ENCODE data around the gene ZNF281.

Gene ZNF281

DNA sequence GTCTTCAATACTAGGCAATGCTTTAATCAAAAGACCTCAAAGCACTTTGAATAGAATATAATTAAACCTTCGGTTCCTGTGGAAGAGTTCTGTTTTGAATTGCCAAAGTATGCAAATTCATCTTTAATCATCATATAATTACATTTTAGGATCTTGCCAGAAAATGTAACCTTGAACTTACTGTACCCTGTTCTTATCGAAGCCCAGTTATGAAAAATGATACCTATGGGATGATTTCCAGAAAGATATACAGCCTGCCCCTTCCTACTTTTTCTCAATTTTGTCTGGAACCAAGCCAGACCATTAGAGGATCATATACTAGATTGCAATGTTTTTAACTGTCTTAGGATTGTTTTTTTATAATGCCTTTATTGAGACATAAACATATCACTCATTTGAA is 34.0 kb upstream of the ZNF281 start:
- no peaks in the 10 kb centered on the region for H3K9me3 ChIP-seq (ENCODE audit: control insufficient read depth, insufficient read depth, low read depth, low read length)
- no peak overlapping the region for H3K27ac ChIP-seq (ENCODE audit: extremely low read depth, low read depth, low read length)
- no peaks in the 10 kb centered on the region for H3K36me3 ChIP-seq (ENCODE audit: control insufficient read depth in 2 of 2, insufficient read depth in 1 of 2, low read length in 2 of 2)
- ChIA-PET POLR2A (no interaction called here), CTCF (no interaction called here)
- H3K4me1 ChIP-seq (ENCODE audit: control insufficient read depth, insufficient read depth, low read length), result peaks cover 7% of the 10 kb centered on the region
- TF ChIP-seq, protein P1, sequence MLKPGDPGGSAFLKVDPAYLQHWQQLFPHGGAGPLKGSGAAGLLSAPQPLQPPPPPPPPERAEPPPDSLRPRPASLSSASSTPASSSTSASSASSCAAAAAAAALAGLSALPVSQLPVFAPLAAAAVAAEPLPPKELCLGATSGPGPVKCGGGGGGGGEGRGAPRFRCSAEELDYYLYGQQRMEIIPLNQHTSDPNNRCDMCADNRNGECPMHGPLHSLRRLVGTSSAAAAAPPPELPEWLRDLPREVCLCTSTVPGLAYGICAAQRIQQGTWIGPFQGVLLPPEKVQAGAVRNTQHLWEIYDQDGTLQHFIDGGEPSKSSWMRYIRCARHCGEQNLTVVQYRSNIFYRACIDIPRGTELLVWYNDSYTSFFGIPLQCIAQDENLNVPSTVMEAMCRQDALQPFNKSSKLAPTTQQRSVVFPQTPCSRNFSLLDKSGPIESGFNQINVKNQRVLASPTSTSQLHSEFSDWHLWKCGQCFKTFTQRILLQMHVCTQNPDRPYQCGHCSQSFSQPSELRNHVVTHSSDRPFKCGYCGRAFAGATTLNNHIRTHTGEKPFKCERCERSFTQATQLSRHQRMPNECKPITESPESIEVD (tag by site-specific recombination; IDR thresholded peaks at IDR 0.05), result peak; percentile 55
- TF ChIP-seq SP7 (tag by site-specific recombination; IDR thresholded peaks at IDR 0.05) (peak; percentile 77), ZNF677 (tag by site-specific recombination; IDR thresholded peaks at IDR 0.05) (peak; percentile 69; the same call in 1 of the 2 replicates), ZFP3 (tag by site-specific recombination; IDR thresholded peaks at IDR 0.05; ENCODE audit: low read depth) (no peak)
- H3K4me3 ChIP-seq (ENCODE audit: low read depth, low read length), result no peak overlapping the region

DNA sequence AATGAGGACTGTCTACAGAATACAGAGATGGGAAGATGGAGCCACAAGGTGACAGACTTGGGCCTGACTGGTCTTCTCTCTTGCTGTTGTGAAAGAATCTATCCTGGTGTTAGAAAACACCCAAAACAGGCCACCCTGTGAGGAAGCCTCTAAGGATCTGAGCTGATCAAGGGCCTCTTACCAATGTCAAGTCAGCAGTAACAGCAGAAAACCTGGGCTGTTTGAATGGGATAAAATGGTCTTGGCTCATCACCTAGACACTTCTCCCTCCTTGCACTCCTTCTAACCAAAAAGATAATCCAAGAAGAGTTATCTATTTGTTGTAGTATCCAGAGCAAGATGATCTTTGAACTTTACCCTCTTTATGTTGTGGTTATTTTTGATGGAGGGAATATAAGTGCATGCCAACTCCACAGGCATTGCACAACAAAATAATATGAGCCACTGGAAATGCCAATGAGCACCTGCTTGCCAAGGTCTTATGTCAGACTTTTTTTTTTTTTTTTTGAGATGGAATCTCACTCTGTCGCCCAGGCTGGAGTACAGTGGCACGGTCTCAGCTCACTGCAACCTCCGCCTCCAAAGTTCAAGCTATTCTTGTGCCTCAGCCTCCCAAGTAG is 32.8 kb upstream of the ZNF281 start:
- H3K4me1 ChIP-seq (ENCODE audit: control insufficient read depth, insufficient read depth, low read length), result peaks cover 7% of the 10 kb centered on the region
- no peak overlapping the region for H3K4me3 ChIP-seq (ENCODE audit: low read depth, low read length)
- H3K27ac ChIP-seq (ENCODE audit: extremely low read depth, low read depth, low read length), result no peak overlapping the region
- no peaks in the 10 kb centered on the region for H3K36me3 ChIP-seq (ENCODE audit: control insufficient read depth in 2 of 2, insufficient read depth in 1 of 2, low read length in 2 of 2)
- TF ChIP-seq ZNF138 (tag by site-specific recombination; IDR thresholded peaks at IDR 0.05; ENCODE audit: borderline replicate concordance), result no peak
- TF ChIP-seq ZNF510 (tag by site-specific recombination; IDR thresholded peaks at IDR 0.05; ENCODE audit: insufficient replicate concordance), result no peak
- TF ChIP-seq, protein P2, sequence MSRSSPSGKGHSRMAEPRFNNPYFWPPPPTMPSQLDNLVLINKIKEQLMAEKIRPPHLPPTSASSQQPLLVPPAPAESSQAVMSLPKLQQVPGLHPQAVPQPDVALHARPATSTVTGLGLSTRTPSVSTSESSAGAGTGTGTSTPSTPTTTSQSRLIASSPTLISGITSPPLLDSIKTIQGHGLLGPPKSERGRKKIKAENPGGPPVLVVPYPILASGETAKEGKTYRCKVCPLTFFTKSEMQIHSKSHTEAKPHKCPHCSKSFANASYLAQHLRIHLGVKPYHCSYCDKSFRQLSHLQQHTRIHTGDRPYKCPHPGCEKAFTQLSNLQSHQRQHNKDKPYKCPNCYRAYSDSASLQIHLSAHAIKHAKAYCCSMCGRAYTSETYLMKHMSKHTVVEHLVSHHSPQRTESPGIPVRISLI (tag by site-specific recombination; IDR thresholded peaks at IDR 0.05), result no peak
- TF ChIP-seq ZNF777 (tag by site-specific recombination; IDR thresholded peaks at IDR 0.05; ENCODE audit: borderline replicate concordance), result no peak
- TF ChIP-seq ZNF112 (tag by site-specific recombination; IDR thresholded peaks at IDR 0.05), result no peak
- no peak for TF ChIP-seq ZNF16 (tag by site-specific recombination; IDR thresholded peaks at IDR 0.05; ENCODE audit: low read depth)
- TF ChIP-seq ZFP3 (tag by site-specific recombination; IDR thresholded peaks at IDR 0.05; ENCODE audit: low read depth), result no peak
- no peak for TF ChIP-seq YY1 (tag by site-specific recombination; IDR thresholded peaks at IDR 0.05)
- no peak for TF ChIP-seq ZNF354C (tag by site-specific recombination; IDR thresholded peaks at IDR 0.05; ENCODE audit: borderline replicate concordance, low read depth)
- no peak for TF ChIP-seq OSR2 (tag by site-specific recombination; IDR thresholded peaks at IDR 0.05)
- TF ChIP-seq, protein P3, sequence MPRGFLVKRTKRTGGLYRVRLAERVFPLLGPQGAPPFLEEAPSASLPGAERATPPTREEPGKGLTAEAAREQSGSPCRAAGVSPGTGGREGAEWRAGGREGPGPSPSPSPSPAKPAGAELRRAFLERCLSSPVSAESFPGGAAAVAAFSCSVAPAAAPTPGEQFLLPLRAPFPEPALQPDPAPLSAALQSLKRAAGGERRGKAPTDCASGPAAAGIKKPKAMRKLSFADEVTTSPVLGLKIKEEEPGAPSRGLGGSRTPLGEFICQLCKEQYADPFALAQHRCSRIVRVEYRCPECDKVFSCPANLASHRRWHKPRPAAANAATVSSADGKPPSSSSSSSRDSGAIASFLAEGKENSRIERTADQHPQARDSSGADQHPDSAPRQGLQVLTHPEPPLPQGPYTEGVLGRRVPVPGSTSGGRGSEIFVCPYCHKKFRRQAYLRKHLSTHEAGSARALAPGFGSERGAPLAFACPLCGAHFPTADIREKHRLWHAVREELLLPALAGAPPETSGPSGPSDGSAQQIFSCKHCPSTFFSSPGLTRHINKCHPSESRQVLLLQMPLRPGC (tag by site-specific recombination; IDR thresholded peaks at IDR 0.05), result no peak
- TF ChIP-seq, protein P4, sequence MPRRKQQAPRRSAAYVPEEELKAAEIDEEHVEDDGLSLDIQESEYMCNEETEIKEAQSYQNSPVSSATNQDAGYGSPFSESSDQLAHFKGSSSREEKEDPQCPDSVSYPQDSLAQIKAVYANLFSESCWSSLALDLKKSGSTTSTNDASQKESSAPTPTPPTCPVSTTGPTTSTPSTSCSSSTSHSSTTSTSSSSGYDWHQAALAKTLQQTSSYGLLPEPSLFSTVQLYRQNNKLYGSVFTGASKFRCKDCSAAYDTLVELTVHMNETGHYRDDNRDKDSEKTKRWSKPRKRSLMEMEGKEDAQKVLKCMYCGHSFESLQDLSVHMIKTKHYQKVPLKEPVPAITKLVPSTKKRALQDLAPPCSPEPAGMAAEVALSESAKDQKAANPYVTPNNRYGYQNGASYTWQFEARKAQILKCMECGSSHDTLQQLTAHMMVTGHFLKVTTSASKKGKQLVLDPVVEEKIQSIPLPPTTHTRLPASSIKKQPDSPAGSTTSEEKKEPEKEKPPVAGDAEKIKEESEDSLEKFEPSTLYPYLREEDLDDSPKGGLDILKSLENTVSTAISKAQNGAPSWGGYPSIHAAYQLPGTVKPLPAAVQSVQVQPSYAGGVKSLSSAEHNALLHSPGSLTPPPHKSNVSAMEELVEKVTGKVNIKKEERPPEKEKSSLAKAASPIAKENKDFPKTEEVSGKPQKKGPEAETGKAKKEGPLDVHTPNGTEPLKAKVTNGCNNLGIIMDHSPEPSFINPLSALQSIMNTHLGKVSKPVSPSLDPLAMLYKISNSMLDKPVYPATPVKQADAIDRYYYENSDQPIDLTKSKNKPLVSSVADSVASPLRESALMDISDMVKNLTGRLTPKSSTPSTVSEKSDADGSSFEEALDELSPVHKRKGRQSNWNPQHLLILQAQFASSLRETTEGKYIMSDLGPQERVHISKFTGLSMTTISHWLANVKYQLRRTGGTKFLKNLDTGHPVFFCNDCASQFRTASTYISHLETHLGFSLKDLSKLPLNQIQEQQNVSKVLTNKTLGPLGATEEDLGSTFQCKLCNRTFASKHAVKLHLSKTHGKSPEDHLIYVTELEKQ (tag by site-specific recombination; IDR thresholded peaks at IDR 0.05; ENCODE audit: borderline replicate concordance), result no peak
- TF ChIP-seq, protein P5, sequence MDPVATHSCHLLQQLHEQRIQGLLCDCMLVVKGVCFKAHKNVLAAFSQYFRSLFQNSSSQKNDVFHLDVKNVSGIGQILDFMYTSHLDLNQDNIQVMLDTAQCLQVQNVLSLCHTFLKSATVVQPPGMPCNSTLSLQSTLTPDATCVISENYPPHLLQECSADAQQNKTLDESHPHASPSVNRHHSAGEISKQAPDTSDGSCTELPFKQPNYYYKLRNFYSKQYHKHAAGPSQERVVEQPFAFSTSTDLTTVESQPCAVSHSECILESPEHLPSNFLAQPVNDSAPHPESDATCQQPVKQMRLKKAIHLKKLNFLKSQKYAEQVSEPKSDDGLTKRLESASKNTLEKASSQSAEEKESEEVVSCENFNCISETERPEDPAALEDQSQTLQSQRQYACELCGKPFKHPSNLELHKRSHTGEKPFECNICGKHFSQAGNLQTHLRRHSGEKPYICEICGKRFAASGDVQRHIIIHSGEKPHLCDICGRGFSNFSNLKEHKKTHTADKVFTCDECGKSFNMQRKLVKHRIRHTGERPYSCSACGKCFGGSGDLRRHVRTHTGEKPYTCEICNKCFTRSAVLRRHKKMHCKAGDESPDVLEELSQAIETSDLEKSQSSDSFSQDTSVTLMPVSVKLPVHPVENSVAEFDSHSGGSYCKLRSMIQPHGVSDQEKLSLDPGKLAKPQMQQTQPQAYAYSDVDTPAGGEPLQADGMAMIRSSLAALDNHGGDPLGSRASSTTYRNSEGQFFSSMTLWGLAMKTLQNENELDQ (tag by site-specific recombination; IDR thresholded peaks at IDR 0.05; ENCODE audit: low read depth), result no peak
- TF ChIP-seq, protein P6, sequence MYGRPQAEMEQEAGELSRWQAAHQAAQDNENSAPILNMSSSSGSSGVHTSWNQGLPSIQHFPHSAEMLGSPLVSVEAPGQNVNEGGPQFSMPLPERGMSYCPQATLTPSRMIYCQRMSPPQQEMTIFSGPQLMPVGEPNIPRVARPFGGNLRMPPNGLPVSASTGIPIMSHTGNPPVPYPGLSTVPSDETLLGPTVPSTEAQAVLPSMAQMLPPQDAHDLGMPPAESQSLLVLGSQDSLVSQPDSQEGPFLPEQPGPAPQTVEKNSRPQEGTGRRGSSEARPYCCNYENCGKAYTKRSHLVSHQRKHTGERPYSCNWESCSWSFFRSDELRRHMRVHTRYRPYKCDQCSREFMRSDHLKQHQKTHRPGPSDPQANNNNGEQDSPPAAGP (tag by site-specific recombination; IDR thresholded peaks at IDR 0.05), result no peak
- CTCF ChIA-PET, result interaction anchor here (1.2 kb wide), 2 partner anchors 30 to 46 kb away, joined by 3 read pairs; no protein-coding TSS in a partner anchor
- POLR2A ChIA-PET, result no interaction called here
- no peaks in the 10 kb centered on the region for H3K9me3 ChIP-seq (ENCODE audit: control insufficient read depth, insufficient read depth, low read depth, low read length)
